Kidney glomerular epithelial cell (primary cell): ENCODE measurements around the gene NPHP3.
A peak's percentile ranks its signal among the peaks of the same experiment; 100 is the strongest.
"Not testable (repeated sequence)": the region's sequence is repeated elsewhere in the genome, so short reads cannot be mapped to it uniquely, and the experiment has no call there.

Experiments
- DNase-seq: peaks from one replicate; lab custom pipeline; 2025; lab: John Stamatoyannopoulos, UW

Gene NPHP3

DNA sequence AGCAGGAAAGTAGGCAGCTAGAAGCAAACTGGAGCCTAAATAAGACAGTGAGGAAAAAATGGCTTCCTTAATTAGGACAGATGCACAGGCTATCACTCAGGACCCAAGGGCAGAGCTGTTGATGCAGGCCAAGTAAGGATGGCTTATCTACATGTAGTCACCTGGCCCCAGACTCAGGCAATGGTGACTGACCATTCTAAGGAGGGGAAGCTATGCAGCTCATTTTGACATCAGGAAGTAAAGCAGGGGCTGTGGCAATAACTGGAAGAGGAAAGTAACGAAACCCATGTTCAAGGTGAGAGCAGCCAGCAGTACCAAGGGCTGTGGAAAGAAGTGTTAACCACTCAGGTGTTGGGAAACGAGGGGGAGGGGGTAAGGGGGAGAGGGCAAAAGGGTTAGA lies 78.8 kb downstream of the NPHP3 start:
- no peak for DNase-seq

- no peak for DNase-seq
These were observed 79.7 kb downstream of the NPHP3 start for GRCh38 chr3:132642539-132642847.

- peak; percentile 76 for DNase-seq
These were observed 80.2 kb downstream of the NPHP3 start for GRCh38 chr3:132641837-132642538.

DNA sequence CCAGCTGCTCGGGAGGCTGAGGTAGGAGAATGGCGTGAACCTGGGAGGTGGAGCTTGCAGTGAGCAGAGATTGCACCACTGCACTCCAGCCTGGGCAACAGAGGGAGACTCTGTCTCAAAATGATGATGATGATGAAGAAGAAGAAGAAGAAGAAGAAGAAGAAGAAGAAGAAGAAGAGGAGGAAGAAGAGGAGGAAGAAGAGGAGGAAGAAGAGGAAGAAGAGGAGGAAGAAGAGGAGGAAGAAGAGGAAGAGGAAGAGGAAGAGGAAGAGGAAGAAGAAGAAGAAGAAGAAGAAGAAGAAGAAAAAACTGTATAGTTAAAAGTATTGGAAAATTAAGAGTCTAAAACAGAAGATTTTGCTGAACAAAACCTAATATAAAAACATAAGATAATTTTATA lies 80.8 kb downstream of the NPHP3 start:
- not testable (repeated sequence) for DNase-seq

DNA sequence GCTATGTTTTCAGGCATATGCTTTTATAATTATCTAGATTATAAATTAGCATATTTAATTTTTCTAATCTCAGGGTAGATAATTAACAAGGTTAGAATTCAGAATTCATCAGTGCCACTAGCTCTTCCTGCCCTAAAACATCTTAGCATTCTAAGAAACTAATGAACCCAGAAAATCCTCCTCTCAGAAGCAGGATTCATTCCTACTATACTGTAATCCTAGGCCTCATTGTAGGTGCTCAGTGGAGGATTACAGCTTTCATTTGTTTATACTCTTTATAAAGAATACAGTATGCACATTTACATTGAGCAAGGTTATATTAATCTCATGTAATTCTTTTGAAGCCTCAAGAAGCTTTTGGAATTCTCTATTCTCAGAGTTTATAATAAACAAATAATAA lies 83.5 kb downstream of the NPHP3 start:
- DNase-seq, result peak; percentile 69

DNA sequence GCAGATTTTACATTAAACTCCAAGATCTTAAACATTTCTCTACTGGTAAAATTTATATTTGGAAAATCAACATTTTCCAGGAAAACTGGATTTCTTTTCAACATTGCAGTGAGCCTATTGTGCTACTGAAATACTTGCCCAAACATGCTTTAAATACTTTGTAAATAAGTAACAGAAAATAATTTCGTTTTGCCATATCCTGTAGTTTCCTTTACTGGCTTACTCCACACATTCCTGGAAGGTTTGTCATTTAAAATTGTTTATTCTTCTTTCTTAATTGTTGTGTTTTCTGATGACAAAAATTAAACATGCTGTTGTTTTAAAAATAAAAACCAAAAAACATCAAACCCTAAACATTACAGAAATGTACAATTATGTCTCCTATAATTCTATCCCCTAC lies 84.6 kb downstream of the NPHP3 start:
- peak; percentile 49 for DNase-seq

GRCh38 chr3:132635052-132635451 lies 87.2 kb downstream of the NPHP3 start:
- DNase-seq, result no peak
